Neutrophil (primary cell): ENCODE results near the gene NEUROG1.

Source experiments
- H3K27ac ChIP-seq: fragments of 200-600 bp; sonication (generic); 2 replicates; pipeline ENCODE4 v1.5.1; 2016; ENCODE audit warnings: mild to moderate bottlenecking, moderate library complexity
- H3K27me3 ChIP-seq: fragments of 200-600 bp; sonication (generic); 2 replicates; pipeline ENCODE4 v1.6.0; 2016; ENCODE audit warnings: mild to moderate bottlenecking
- H3K36me3 ChIP-seq: fragments of 200-600 bp; sonication (generic); 2 replicates; pipeline ENCODE4 v1.5.1; 2017
- H3K4me1 ChIP-seq, 2 experiments: fragments of 200-600 bp in 1 of 2; sonication (generic) in 1 of 2; 1 replicate in 1 of 2; 2 replicates in 1 of 2; pipeline versions ENCODE4 v1.5.1 to v1.6.1; 2013 to 2016; ENCODE audit warnings: low read depth in 1 of 2, low read length in 1 of 2, mild to moderate bottlenecking in 1 of 2, moderate library complexity in 1 of 2; ENCODE audit not compliant: control insufficient read depth in 1 of 2, insufficient read depth in 1 of 2
- H3K4me3 ChIP-seq, 2 experiments: fragments of 200-600 bp in 1 of 2; sonication (generic) in 1 of 2; 1 replicate in 1 of 2; 2 replicates in 1 of 2; pipeline ENCODE4 v1.5.1; 2013 to 2016; ENCODE audit warnings: low read depth in 1 of 2, low read length in 1 of 2, mild to moderate bottlenecking in 1 of 2, moderate library complexity in 1 of 2
- H3K9me3 ChIP-seq: fragments of 200-600 bp; sonication (generic); 2 replicates; pipeline ENCODE4 v1.5.1; 2016
- CTCF ChIP-seq: fragments of 200-600 bp; sonication (generic); IDR thresholded peaks from 2 replicates; pipeline ENCODE4 v1.5.1; 2016; ENCODE audit warnings: antibody characterized with exemption

Gene NEUROG1

GRCh38 chr5:135541807-135542502 lies 6.2 kb upstream of the NEUROG1 start:
- Histone ChIP-seq H3K9me3 (no peaks in the 10 kb centered on the region), H3K4me3 (no peak overlapping the region), H3K36me3 (no peaks in the 10 kb centered on the region), H3K4me1 (peaks cover 14 to 15% of the 10 kb centered on the region in 2 experiments), H3K27ac (no peak overlapping the region), H3K27me3 (peaks cover 100% of the 10 kb centered on the region)
- TF ChIP-seq CTCF: no peak

- H3K4me1 ChIP-seq: peaks cover 12 to 13% of the 10 kb centered on the region in 2 experiments
- TF ChIP-seq CTCF: no peak
- peaks cover 100% of the 10 kb centered on the region for H3K27me3 ChIP-seq
- no peaks in the 10 kb centered on the region for H3K36me3 ChIP-seq
- no peak overlapping the region for H3K27ac ChIP-seq
- H3K4me3 ChIP-seq: no peak overlapping the region
- no peaks in the 10 kb centered on the region for H3K9me3 ChIP-seq
These were observed 3.8 kb upstream of the NEUROG1 start for GRCh38 chr5:135539430-135540005.

- no peak overlapping the region for H3K27ac ChIP-seq
- no peaks in the 10 kb centered on the region for H3K9me3 ChIP-seq
- H3K4me3 ChIP-seq: no peak overlapping the region
- no peaks in the 10 kb centered on the region for H3K36me3 ChIP-seq
- H3K4me1 ChIP-seq: no peaks in the 10 kb centered on the region
- TF ChIP-seq CTCF: no peak
- peaks cover 100% of the 10 kb centered on the region for H3K27me3 ChIP-seq
These were observed 2.5 kb upstream of the NEUROG1 start for GRCh38 chr5:135538261-135538660.

- H3K9me3 ChIP-seq: no peaks in the 10 kb centered on the region
- no peaks in the 10 kb centered on the region for H3K36me3 ChIP-seq
- H3K4me1 ChIP-seq: no peaks in the 10 kb centered on the region
- no peak for TF ChIP-seq CTCF
- H3K4me3 ChIP-seq: no peak overlapping the region
- H3K27me3 ChIP-seq: peaks cover 100% of the 10 kb centered on the region
- no peak overlapping the region for H3K27ac ChIP-seq
These were observed 2.0 kb upstream of the NEUROG1 start for GRCh38 chr5:135537745-135538144.

- Histone ChIP-seq H3K9me3 (no peaks in the 10 kb centered on the region), H3K4me3 (no peak overlapping the region), H3K27me3 (peaks cover 100% of the 10 kb centered on the region), H3K27ac (no peak overlapping the region), H3K4me1 (no peaks in the 10 kb centered on the region), H3K36me3 (no peaks in the 10 kb centered on the region)
- no peak for TF ChIP-seq CTCF
These were observed 1.5 kb upstream of the NEUROG1 start for GRCh38 chr5:135537271-135537670.
